GM19452 (cell line): ENCODE data around the gene DTNBP1.

Experiments
- ATAC-seq: cut with Tn5 transposase; IDR thresholded peaks from one replicate; pipeline ENCODE4 v1.9.1; 2021; ENCODE audit not compliant: unreplicated experiment

DTNBP1 gene

DNA sequence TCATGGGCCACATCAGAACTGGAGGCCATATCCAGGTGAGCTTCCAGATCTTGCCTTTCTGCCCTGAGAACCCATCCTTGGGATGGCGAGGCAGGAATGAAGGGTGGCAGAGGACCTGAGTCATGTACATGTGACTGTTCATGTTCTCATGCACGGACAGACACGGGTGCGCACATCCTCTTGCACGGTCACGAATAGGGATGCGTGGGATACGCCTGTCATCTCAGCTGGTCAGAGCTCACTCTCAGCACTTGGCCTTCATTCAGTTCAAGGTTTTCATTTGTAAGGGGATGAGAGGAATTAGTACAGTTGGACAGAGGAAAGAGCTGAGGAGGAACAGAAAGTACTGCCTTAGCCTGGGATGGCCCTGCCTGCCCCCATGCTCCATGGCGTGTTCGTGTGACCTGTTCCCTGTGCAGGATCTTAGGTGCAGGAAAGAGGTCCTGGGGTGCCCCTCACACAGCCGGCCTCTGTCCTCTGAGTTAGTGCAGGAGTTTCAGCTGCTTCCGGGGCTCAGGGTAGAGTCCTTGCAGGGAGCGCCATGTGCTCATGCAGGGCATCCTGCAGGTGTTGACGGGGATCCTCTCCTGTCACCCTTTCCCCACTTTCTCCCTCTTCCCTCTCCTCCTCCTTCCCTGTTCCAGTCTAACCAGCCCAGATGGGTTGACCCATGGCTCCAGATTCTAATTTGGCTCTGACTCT lies 173.4 kb downstream of the DTNBP1 start:
- no peak for ATAC-seq

DNA sequence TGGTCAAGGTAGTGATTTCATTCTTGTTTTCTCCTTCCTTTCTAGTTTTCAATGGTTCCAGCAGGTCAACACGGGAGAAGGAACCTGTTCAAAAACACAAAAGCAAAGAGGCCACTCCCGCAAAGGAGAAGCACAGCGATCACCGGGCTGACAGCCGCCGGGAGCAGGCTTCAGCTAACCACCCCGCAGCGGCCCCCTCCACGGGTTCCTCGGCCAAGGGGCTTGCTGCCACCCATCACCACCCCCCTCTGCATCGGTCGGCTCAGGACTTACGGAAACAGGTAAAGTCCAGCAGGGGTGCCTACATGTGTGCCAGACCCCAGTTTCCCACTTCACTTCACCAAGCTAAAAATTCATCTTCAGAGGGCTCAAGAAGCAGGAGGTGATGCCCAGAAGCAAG lies 175.6 kb downstream of the DTNBP1 start:
- no peak for ATAC-seq

DNA sequence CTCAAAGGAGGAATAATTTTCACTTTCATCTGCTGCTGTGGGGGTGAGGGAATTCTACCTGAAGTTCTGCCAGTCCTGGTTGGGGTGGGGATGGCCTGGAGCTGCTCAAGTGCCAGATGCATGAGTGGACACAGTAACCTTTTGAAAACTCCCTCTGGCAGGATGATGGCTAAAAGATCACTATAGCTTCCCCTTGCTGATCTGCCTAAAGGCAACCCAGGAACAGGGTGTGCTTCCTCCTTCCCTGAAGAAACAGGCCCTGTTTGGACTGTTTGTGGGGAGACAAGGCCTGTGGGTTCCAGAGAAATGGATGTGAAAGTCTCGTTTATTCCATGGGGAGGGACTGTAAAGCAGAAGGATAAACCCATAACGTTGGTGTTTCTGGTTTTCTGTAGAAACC lies 176.9 kb downstream of the DTNBP1 start:
- no peak for ATAC-seq

DNA sequence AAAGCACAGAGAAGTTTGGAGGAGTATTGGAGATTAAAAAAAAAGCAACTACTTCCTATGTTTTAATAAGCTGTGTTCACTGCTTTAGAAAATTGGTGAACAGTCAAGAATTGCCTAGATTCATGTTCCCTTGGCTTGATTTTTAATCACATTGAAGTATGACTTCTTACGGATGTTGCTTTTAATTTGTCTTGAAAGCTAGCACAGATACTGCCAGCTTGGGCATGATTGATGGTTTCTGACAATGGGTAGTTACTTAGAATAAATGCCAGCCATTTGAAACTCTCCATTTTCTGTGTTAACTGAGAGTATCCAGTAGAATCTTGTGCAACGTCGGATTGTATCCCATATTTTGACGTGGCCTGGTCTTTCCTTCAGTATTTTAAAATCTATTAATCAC lies 178.0 kb downstream of the DTNBP1 start:
- no peak for ATAC-seq

DNA sequence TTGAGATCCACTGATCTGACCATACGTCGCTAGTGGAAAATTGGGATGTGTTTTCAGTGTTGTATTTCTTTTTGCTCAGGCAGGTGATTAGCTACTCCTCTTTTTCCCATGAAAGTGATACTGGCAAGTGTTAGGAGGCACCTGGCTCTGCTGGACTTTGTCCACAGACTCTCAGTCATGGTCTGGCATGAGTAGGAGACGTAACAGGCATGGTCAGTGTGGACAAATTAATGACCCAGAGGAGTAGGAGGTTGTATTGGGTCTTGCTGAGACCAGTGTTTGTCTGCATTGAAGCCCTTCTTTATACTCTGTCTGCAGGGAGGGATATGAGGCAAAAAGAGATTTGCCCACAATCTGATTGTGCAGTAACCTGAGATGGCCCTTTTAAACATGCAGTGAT lies 178.7 kb downstream of the DTNBP1 start:
- no peak for ATAC-seq

DNA sequence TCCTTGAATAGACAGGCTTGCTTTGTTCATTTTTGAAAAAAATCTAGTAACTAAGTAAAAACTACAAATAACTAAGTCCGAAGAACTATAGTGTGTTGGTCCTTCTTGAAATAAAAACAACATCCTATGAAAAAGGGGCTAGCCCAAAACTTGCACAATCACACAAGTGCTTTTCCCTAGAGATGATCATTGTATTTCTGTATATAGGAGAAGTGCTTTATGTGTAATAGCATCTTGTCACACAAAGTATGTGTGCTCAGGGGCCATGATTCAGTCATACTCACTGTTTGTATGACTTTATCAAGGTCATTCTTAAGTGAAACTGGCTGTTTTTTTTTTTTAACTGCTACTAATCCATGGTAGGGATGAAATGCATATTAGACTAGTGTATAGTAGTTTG lies 179.8 kb downstream of the DTNBP1 start:
- ATAC-seq: no peak

DNA sequence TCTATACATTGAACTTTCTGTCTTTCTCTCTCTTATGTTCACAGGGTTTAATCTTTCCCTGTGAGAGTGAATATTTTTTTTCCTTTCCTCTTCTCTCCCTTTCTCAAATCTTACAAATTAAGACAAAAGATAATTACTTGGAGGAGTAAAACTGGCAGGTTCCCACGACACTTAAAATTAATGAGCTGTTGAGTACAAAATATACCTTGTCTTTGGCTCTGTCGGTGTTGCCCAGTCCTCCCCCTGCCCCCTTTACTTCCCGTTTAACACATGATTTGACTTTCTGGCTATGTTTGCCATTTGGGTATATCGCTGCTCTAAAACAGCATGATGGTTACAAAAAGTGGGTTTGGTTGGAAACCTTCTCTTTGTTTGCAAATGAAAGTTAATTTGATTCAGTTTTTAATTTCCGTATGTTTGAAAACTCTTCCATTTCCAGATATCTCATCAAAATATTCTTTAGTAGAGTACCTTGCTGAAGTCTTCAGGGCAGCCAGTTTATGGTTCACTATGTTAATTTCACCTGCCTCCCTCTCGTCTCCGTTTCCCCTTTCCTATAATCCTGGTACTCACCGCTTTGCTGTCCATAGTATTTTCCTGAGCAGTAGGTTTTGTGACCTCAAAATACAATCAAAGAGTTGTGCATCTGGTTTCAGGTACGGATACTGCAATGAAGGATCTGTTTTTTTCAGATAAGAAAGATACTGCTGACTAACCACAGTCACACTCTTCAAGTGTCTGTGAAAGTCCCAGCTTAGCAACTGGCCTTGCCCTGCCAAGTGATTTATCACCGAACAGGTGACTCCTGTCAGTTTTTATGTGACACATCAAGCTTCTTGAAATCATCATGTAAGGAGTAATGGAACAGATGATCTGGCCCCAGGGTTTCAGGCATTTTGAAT lies 181.2 kb downstream of the DTNBP1 start:
- no peak for ATAC-seq

DNA sequence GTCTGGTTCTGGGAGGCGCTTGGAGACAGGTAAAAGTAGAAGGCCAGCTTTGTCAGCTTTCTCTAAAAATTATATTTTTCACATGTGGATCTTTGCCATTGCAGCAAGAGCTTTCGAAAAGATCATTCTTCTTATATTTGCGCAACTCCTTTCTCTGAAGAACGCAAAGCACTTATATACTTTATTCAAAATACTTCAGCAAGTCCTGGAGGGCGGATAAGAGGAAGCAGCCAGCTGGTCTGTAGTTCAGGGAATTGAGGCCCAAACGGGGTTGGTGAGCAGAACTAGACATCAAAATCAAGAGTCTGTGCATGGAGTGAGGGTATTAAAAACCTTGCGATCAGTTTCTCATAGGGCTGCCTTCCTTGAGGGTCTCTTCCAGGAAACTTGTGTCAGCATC lies 182.3 kb downstream of the DTNBP1 start:
- no peak for ATAC-seq

DNA sequence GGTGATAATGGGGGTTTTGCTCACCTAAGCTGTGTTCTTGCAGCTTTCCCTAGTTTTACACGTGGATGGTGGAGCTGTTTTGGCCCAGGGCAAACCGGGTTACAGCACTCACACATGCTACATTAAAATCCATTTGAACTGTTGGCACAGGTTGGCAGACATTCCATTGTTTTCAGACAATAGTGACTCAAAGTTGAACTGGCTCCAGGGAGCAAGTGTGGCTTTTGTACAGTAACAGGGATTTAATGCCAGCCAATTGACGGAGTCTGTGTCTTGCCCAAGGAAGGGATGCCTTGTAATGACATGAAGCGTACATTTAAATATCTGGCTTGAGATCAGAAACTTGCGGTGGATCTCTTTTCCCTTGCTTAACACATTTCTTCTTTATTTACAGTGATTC lies 183.1 kb downstream of the DTNBP1 start:
- no peak for ATAC-seq

DNA sequence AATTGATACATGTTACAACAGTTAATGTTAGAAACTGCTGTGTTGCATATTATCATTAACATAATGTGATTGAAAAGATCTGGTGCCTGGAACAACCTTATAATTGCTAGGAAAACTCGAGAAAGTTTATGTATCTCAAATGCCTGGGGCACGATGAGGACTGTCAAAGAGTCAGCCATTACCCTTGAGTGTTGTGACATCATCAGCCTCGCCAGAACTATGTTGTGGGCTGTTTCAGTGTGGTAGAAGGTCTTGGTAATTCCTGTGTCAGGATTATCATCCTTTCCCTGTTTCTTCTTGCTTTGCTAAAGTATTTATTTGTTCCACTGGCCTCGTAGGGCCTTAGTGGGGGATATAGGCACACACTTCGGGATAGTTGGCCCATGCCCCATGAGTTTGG lies 185.1 kb downstream of the DTNBP1 start:
- no peak for ATAC-seq

DNA sequence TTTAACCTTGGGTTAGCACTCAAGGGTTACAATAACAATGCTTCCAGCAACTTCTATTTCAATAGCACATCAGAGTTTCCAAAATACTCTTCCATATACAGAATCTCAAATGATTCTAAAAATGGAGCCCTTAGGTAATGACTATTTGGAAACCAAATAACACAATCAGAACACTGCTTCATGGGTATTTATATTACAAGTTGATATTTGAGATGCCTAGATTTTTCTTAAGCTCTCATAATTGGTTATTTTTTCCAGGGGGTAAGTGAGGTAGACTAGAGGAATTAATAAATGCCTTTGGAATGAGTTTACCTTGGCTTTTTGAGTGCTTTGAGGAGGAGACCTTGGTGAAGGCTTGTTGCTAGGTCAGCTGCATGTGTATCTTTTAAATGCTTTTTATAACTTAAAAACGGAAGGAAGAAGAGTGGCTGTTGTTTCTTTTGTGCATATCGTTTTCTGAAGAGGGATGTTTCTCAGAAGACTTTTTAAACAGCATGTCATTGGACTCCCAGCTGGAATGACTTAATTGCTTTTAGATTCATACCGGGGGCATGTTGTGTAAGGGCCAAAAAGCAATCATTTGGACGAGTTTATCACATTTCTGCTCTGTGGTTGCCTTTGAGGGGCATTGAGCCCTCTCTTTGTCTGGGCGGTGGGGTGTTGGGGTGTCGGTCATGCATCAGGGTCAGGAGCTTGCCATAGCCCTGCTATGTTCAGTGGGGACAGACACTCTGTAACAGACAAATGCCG lies 186.0 kb downstream of the DTNBP1 start:
- ATAC-seq: no peak

DNA sequence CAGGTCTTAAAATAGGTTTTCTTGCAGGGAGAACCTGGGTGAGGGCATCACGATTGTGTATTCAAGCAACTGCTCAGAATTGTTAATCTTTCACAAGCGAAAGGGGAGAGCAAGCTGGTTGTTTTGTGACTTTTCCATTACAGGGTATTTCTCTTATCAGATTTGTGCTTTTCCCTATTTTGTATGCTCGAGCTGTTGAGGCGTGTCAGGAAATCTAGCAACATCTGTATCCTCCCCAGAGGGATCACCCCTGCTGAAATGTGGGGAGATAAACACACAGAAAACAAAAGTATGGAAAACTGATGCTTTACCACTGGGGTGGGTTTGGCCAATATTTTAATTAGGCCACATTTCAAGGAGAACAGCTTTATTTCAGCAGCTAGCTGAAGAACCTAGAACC lies 187.0 kb downstream of the DTNBP1 start:
- ATAC-seq: no peak

DNA sequence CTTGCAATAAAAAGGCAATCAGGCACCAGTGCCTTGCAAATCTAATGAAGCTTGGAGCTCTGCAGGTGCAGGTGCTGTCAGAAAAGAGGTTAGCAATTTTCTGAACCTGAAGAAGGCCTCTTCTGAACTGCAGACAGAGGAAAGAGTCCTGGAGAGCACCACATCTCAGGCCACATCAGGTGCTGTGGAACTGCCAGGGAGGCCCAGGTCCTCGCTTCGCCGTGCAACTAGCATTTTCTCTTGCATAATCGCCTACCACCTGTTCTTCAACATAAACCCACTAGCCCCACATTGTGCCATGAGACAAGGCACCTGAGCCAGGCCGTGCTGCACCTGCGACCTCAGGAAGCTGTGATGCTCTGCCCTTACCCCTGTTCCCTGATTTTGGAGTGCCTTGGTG lies 187.6 kb downstream of the DTNBP1 start:
- ATAC-seq: no peak

DNA sequence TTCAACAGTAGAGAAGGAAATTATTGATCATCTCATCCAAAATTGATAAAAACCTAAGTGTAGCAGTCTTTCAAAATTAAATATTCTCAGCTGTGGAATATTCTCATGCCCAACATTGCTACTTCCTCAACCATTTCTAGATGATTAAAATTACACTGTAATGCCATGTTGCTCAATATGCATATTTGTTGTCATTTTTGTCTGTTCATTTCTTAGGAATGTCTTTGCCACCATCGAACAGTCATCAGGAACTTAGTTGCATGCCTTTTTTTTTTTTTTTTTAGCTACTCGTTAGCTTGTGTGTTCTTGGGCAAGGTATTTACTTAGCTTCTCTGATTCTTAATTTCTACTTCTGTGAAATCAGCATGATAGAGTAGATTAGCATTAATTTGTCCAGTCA lies 188.6 kb downstream of the DTNBP1 start:
- ATAC-seq: no peak

DNA sequence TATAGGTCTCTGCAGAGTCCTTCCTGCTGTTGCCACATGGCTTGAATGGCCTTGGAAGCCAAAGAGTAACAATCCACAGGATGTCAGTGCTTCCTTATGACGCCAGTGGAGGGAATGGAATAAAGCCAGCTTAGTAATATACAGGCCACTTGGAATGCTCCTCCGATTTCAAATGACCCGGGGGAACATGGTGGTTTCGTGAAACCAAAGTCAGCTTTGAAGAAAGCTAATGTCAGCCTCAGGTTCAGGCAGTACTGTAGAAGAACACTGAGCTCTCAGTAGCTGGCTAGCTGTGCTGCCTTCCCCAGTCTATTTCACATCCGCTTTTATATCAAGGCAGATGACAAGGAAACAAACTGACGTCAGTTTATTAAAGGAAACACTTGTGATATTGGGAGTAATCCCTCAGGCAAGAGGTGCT lies 189.1 kb downstream of the DTNBP1 start:
- ATAC-seq: no peak

DNA sequence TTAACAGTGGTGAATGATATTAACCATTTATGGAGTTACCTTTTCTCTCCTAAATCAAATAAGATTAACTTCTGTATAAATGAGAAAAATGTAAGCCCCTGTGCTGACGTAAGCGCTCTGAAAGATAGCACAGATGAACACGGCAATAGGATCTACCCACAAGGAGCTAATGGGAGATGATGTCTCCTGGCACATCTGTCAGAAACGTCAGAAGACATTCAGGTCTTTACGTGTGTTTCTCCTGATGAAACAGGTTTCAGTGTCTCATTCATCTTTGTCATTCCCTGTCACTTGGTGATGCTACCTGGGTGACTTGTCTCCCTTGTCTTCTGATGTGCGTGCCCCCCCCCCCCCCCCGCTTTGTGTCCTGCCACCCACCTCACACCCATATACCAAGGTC lies 189.7 kb downstream of the DTNBP1 start:
- ATAC-seq: no peak
